Measurements from ENCODE around the gene HYCC1. TPM values are rescaled to one million over a fixed set of nuclear protein-coding genes. Genes with fewer than 3 reads are reported as not detected.

Gene HYCC1
- polyA plus RNA-seq, 3 donors = 4.7 to 12.7 (median 12.1) TPM

DNA sequence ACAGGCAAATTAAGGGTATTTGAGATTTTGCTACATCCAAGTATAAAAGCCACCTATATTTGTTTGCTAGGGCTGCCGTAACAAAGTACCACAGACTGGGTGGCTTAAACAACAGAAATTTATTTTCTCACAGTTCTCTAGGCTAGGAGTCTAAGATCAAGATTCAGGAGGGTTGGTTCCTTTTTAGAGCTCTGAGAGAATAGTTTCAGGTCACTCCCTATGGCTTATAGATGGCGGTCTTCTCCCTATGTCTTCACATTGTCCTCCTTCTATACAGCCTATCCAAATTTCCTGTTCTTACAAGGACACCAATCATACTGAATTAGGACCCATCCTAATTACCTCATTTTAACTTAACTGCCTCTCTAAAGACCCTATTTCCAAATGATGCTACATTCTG is 11.2 kb downstream of the HYCC1 start:
- Mint-ChIP-seq H3K9me3 (peaks cover 0 to 3% (median 0%) of the 10 kb centered on the region in 7 donors), H3K27ac (no peak overlapping the region), H3K27me3 (ENCODE audit: low read depth in 3 of 3) (no peaks in the 10 kb centered on the region), H3K4me1 (peaks cover 8% of the 10 kb centered on the region), H3K4me3 (no peak overlapping the region), H3K36me3 (no peaks in the 10 kb centered on the region)
- TF ChIP-seq, protein P1, sequence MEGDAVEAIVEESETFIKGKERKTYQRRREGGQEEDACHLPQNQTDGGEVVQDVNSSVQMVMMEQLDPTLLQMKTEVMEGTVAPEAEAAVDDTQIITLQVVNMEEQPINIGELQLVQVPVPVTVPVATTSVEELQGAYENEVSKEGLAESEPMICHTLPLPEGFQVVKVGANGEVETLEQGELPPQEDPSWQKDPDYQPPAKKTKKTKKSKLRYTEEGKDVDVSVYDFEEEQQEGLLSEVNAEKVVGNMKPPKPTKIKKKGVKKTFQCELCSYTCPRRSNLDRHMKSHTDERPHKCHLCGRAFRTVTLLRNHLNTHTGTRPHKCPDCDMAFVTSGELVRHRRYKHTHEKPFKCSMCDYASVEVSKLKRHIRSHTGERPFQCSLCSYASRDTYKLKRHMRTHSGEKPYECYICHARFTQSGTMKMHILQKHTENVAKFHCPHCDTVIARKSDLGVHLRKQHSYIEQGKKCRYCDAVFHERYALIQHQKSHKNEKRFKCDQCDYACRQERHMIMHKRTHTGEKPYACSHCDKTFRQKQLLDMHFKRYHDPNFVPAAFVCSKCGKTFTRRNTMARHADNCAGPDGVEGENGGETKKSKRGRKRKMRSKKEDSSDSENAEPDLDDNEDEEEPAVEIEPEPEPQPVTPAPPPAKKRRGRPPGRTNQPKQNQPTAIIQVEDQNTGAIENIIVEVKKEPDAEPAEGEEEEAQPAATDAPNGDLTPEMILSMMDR (IDR thresholded peaks at IDR 0.05) = no peak
- no peaks in the 10 kb centered on the region for H3K36me3 ChIP-seq (replicated peaks in 1 of 2; ENCODE audit: control insufficient read depth in 1 of 2, insufficient read depth in 2 of 2, low read length in 2 of 2)
- intact Hi-C loops (cut with micrococcal nuclease) = no loop called here
- H3K9ac ChIP-seq (ENCODE audit: insufficient read depth, low read length, poor library complexity, severe bottlenecking) = no peak overlapping the region
- peaks cover 91% of the 10 kb centered on the region for H4K20me1 ChIP-seq (ENCODE audit: insufficient read depth, low read length)
- H3K27ac ChIP-seq (ENCODE audit: low read depth in 1 of 2, low read length in 2 of 2) = no peak overlapping the region
- no peak overlapping the region for H3K4me3 ChIP-seq (replicated peaks in 1 of 3; ENCODE audit: low read depth in 2 of 3, low read length in 3 of 3)
- DNase-seq = no peak
- no CpG with 5 or more reads among the region's 2 CpGs for WGBS (ENCODE audit: insufficient coverage)
- H3K4me2 ChIP-seq (replicated peaks; ENCODE audit: extremely low read depth, low read length, poor library complexity, severe bottlenecking) = no peak overlapping the region
- H3K4me1 ChIP-seq (ENCODE audit: control insufficient read depth in 1 of 2, insufficient read depth in 2 of 2, low read length in 2 of 2) = no peaks in the 10 kb centered on the region
- H2AFZ ChIP-seq (ENCODE audit: insufficient read depth, low read depth, low read length, poor library complexity, severe bottlenecking) = no peak overlapping the region
- no peaks in the 10 kb centered on the region for H3K9me3 ChIP-seq (replicated peaks in 1 of 2; ENCODE audit: control insufficient read depth in 1 of 2, insufficient read depth in 1 of 2, low read length in 2 of 2)
- no peaks in the 10 kb centered on the region for H3K27me3 ChIP-seq (ENCODE audit: control insufficient read depth in 2 of 2, insufficient read depth in 2 of 2, low read length in 2 of 2)
- H3K79me2 ChIP-seq (ENCODE audit: insufficient read depth, low read length) = peaks cover 74% of the 10 kb centered on the region

DNA sequence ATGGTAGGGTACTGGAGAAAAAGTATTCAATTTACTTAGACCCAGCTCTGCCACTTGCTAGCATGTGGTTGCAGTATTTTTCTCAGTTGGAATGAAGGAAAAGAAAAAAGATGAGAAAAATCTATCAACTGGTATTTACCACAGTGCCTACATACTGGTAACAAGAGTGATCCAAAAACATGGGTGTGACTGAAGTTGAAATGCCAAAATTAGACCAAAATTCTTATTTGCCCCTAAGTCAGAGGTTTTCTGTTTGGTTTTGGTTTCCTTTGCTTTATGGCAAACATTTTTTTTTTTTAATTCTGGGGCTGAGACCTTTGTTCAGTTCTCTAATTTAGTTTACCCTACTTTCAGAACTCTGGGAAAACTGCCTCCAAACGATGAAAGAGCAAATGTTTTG is 12.3 kb downstream of the HYCC1 start:
- Histone ChIP-seq H3K36me3 (replicated peaks in 1 of 2; ENCODE audit: control insufficient read depth in 1 of 2, insufficient read depth in 2 of 2, low read length in 2 of 2) (no peaks in the 10 kb centered on the region), H3K79me2 (ENCODE audit: insufficient read depth, low read length) (peaks cover 64% of the 10 kb centered on the region), H2AFZ (ENCODE audit: insufficient read depth, low read depth, low read length, poor library complexity, severe bottlenecking) (no peak overlapping the region), H4K20me1 (ENCODE audit: insufficient read depth, low read length) (peaks cover 90% of the 10 kb centered on the region), H3K4me1 (ENCODE audit: control insufficient read depth in 1 of 2, insufficient read depth in 2 of 2, low read length in 2 of 2) (no peaks in the 10 kb centered on the region), H3K27me3 (ENCODE audit: control insufficient read depth in 2 of 2, insufficient read depth in 2 of 2, low read length in 2 of 2) (no peaks in the 10 kb centered on the region), H3K4me3 (replicated peaks in 1 of 3; ENCODE audit: low read depth in 2 of 3, low read length in 3 of 3) (no peak overlapping the region), H3K9me3 (replicated peaks in 1 of 2; ENCODE audit: control insufficient read depth in 1 of 2, insufficient read depth in 1 of 2, low read length in 2 of 2) (no peaks in the 10 kb centered on the region), H3K4me2 (replicated peaks; ENCODE audit: extremely low read depth, low read length, poor library complexity, severe bottlenecking) (no peak overlapping the region), H3K9ac (ENCODE audit: insufficient read depth, low read length, poor library complexity, severe bottlenecking) (no peak overlapping the region), H3K27ac (ENCODE audit: low read depth in 1 of 2, low read length in 2 of 2) (no peak overlapping the region)
- H3K4me3 Mint-ChIP-seq = no peak overlapping the region
- no CpG with 5 or more reads among the region's 1 CpG for WGBS (ENCODE audit: insufficient coverage)
- H3K9me3 Mint-ChIP-seq = peaks cover 0 to 3% (median 0%) of the 10 kb centered on the region in 7 donors
- peaks cover 10% of the 10 kb centered on the region for H3K4me1 Mint-ChIP-seq
- no peak overlapping the region for H3K27ac Mint-ChIP-seq
- DNase-seq = no peak
- no peaks in the 10 kb centered on the region for H3K27me3 Mint-ChIP-seq (ENCODE audit: low read depth in 3 of 3)
- no peaks in the 10 kb centered on the region for H3K36me3 Mint-ChIP-seq
- TF ChIP-seq, protein P1 (IDR thresholded peaks at IDR 0.05) = no peak
- intact Hi-C loops (cut with micrococcal nuclease) = no loop called here

Data from CD14-positive monocyte (primary cell).